BE2C (cell line): ENCODE results near the gene THSD4.
"Not testable (repeated sequence)": the region's sequence is repeated elsewhere in the genome, so short reads cannot be mapped to it uniquely, and the experiment has no call there.

Experiments used
- DNase-seq: peaks from one replicate; pipeline ENCODE4 v3.0.0-alpha.2; 2020
- H3K27me3 ChIP-seq: fragments of 250-450 bp; sonication (Bioruptor Pico); 2 replicates; pipeline ENCODE4 v1.5.1; 2020; ENCODE audit warnings: mild to moderate bottlenecking
- H3K36me3 ChIP-seq: fragments of 250-450 bp; sonication (Bioruptor Pico); 2 replicates; pipeline ENCODE4 v1.5.1; 2020; ENCODE audit warnings: mild to moderate bottlenecking
- H3K4me1 ChIP-seq: fragments of 250-450 bp; sonication (Bioruptor Pico); 2 replicates; pipeline ENCODE4 v1.5.1; 2020
- H3K4me3 ChIP-seq: 2 replicates; pipeline ENCODE4 v1.5.1; 2011; ENCODE audit warnings: low read depth, low read length
- H3K9me3 ChIP-seq: fragments of 250-450 bp; sonication (Bioruptor Pico); 2 replicates; pipeline ENCODE4 v1.5.1; 2020
- TF ChIP-seq, protein P1 (sequence below): IDR thresholded peaks from 2 replicates; pipeline ENCODE4 v1.5.1; 2012; ENCODE audit warnings: mild to moderate bottlenecking, low read depth, low read length

Gene THSD4

DNA sequence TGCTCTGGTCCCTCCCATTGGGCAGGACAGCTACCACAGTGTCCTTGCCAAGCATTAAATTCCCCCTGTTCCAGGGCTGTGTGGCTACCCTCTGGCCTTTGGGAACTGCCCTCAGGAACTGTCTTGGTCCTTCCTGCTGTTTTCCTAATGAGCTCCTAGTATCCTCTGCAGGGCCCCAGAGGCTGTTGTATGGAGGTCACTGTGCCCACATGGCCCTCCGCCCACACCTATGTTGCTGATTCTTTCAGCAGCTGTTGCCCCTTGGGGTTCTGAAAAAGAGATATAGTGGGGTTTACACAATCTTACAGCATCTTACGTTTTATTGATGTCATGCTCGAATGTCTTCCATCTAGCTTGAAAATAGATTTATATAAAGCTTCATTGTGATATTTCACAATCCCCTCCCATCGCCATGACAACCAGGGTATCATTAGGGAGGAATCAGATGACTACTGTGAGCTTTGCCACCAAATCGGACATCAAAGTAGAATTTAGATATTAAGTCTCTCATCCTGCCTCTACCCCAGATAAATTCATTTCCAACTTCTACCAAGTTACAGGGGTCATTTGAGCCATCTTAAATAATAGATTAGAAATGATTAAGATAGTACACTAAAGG, 598.0 kb downstream of the THSD4 start:
- Histone ChIP-seq H3K27me3 (peaks cover 32% of the 10 kb centered on the region), H3K4me1 (no peaks in the 10 kb centered on the region), H3K36me3 (no peaks in the 10 kb centered on the region), H3K9me3 (no peaks in the 10 kb centered on the region), H3K4me3 (no peak overlapping the region)
- TF ChIP-seq, protein P1, sequence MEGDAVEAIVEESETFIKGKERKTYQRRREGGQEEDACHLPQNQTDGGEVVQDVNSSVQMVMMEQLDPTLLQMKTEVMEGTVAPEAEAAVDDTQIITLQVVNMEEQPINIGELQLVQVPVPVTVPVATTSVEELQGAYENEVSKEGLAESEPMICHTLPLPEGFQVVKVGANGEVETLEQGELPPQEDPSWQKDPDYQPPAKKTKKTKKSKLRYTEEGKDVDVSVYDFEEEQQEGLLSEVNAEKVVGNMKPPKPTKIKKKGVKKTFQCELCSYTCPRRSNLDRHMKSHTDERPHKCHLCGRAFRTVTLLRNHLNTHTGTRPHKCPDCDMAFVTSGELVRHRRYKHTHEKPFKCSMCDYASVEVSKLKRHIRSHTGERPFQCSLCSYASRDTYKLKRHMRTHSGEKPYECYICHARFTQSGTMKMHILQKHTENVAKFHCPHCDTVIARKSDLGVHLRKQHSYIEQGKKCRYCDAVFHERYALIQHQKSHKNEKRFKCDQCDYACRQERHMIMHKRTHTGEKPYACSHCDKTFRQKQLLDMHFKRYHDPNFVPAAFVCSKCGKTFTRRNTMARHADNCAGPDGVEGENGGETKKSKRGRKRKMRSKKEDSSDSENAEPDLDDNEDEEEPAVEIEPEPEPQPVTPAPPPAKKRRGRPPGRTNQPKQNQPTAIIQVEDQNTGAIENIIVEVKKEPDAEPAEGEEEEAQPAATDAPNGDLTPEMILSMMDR: no peak
- DNase-seq: no peak

DNA sequence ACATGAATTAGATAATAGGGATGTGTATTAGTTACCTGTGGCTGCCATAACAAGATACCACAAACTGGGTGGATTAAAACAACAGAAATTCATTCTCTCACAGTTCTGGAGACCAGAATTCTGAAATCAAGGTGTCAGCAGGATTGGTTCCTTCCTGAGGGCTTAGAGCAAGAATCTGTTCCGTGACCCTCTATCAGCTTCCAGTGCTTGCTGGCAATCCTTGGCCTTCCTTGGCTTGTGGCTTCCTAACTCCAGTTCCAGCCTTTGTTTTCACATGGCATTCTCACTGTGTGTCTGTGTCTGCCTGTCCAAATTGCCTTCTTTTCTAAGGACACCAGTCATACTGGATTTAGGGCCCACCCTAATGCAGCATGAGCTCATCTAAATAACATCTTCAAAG, 600.6 kb downstream of the THSD4 start:
- Histone ChIP-seq H3K4me1 (no peaks in the 10 kb centered on the region), H3K36me3 (no peaks in the 10 kb centered on the region), H3K27me3 (peaks cover 33% of the 10 kb centered on the region), H3K4me3 (no peak overlapping the region), H3K9me3 (no peaks in the 10 kb centered on the region)
- TF ChIP-seq, protein P1: no peak
- no peak for DNase-seq

DNA sequence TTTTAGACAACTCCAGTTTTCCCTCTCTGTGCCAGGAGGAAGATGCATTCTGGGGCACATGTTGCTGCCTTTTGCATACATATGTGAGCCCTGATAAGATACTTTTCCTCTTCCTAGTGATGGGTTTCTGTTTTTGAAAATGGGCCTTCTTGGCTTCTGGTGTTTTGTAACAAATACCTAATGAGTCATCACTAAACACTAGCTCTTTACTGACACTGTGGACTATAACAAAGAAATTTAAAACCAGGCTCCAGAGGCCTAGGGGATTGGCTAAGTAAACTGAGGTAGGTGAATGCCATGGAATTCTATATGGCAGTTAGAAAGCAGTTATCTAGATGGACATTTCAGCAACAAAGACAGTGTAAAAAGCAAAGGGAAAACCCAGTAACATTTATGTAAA, 601.7 kb downstream of the THSD4 start:
- DNase-seq: no peak
- no peaks in the 10 kb centered on the region for H3K9me3 ChIP-seq
- H3K27me3 ChIP-seq: peaks cover 25% of the 10 kb centered on the region
- no peak overlapping the region for H3K4me3 ChIP-seq
- TF ChIP-seq, protein P1: no peak
- H3K36me3 ChIP-seq: no peaks in the 10 kb centered on the region
- no peaks in the 10 kb centered on the region for H3K4me1 ChIP-seq

DNA sequence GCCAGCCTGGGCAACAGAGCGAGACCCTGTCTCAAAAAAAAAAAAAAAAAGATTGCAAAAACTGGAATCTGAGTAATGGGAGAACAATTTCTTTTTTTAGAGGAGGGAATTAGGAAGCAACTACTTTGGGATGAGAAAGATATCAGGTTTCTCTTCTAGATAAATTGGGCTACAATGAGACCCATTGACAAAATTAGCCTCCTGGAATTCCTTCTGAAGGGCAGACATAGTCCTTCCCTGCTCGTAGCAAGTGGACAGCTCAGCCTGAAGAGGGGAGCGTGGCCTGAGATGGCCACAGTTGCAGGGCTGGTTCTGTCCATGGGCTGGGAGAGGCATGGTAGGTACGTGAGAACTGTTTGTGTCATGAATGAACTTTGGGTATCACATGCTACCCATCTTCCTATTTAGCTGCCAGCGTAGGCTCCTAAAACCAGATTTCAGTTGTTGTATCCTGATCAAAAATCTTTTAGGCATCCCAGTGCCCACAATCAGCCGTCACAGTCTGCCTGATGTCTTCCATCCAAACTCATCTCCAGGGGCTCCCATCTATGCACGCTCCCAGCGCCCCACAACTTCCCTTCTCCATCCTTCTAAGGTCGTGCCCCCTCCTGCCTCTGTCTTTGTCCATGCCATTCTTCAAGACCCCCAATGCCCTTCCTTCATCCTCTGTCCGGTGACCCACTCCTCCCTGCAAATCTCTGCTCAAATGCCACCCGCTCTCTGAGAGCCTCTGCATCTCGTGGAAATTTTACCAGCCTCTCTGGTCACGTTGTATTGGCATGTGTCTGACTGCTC, 603.0 kb downstream of the THSD4 start:
- DNase-seq: no peak
- TF ChIP-seq, protein P1: no peak
- Histone ChIP-seq H3K4me3 (no peak overlapping the region), H3K36me3 (no peaks in the 10 kb centered on the region), H3K4me1 (no peaks in the 10 kb centered on the region), H3K9me3 (no peaks in the 10 kb centered on the region), H3K27me3 (peaks cover 19% of the 10 kb centered on the region; the same call in 1 of the 2 replicates)

DNA sequence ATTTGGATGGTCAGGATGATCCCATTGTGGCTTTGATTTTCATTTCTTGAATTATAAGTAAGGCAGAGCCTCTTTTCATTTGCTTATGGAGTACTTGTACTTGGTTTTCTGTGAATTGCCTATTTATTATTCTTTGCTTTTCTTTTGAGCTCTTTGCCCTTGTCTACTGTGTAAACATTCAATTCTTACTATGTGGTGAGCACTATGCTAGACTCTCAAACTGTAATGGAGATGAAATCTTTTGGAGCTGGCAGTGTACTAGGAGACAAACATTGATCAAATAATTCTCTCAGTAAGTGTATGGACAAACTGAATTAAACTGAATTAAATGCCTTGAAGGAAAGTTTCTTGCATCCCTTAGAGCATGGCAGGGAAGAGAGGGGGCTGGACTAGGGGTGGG, 608.1 kb downstream of the THSD4 start:
- no peak overlapping the region for H3K4me3 ChIP-seq
- peaks cover 15% of the 10 kb centered on the region; the same call in 1 of the 2 replicates for H3K27me3 ChIP-seq
- H3K36me3 ChIP-seq: no peaks in the 10 kb centered on the region
- no peaks in the 10 kb centered on the region for H3K4me1 ChIP-seq
- DNase-seq: no peak
- no peaks in the 10 kb centered on the region for H3K9me3 ChIP-seq
- TF ChIP-seq, protein P1: no peak

DNA sequence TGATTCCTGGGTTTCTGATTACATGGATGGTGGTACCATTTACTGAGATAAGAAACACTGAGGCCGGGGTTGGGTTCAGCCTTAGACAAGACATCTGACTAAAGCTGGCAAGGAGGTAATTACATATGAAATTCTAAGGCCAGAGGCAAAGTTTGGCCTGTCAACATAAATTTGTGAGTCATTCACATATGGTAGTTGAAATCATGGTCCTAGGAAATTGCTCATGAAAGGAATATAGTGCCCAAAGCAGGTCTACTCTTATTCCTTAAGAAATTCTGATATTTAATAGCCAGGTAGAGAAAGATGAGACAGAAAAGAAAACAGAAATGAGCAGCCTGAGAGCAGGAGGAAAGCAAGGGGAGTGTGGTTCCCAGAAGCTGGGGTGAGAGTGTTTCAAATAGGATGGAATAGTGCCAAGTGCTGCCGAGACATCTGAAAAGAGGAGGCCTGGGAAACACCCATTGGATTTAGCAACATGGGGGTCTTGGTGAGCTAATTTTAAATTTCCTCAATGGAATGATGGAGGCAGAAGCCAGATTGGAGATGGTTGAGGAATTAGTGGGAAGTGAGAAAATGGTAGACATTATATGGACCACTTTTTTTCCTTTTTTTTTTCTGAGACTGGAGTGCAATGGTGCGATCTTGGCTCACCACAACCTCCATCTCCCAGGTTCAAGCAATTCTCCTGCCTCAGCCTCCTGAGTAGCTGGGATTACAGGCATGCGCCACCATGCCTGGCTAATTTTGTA, 610.1 kb downstream of the THSD4 start:
- not testable (repeated sequence) for H3K27me3 ChIP-seq, DNase-seq, H3K4me3 ChIP-seq, H3K9me3 ChIP-seq, H3K36me3 ChIP-seq, H3K4me1 ChIP-seq
